B cell (primary cell): ENCODE results near the gene SCFD2. TPM values are rescaled to one million over a fixed set of nuclear protein-coding genes. Genes with fewer than 3 reads are reported as not detected.

Experiments used
- ATAC-seq: fragments of 200-7000 bp; cut with Tn5 transposase; one replicate; pipeline ENCODE4 v1.10.0; 2021; ENCODE audit warnings: low read depth, mild to moderate bottlenecking, moderate number of reproducible peaks, moderate library complexity
- CTCF ChIA-PET: fragments of 350-600 bp; sonication (Branson Sonifier 250); formaldehyde crosslinking; loops from one replicate; lab custom pipeline; 2021; ENCODE audit warnings: antibody characterized with exemption, inconsistent platforms; lab: Charles Lee
- POLR2A ChIA-PET: fragments of 350-600 bp; sonication (Branson Sonifier 250); formaldehyde crosslinking; loops from one replicate; lab custom pipeline; 2021; ENCODE audit warnings: antibody characterized with exemption; lab: Charles Lee
- DNase-seq: peaks from one replicate; pipeline ENCODE4 v3.0.0; 2013
- H2AFZ ChIP-seq: 2 replicates; pipeline ENCODE4 v1.6.1; 2012; ENCODE audit warnings: mild to moderate bottlenecking, low read depth, low read length; ENCODE audit not compliant: insufficient read depth, poor library complexity, severe bottlenecking
- H3K27ac ChIP-seq, 2 donors: 1 replicate in 1 of 2; 2 replicates in 1 of 2; pipeline ENCODE4 v1.5.1; 2012 to 2013; ENCODE audit warnings: low read length in 2 of 2, mild to moderate bottlenecking in 2 of 2, moderate library complexity in 1 of 2
- H3K27me3 ChIP-seq, 4 experiments: fragments of 200-600 bp in 1 of 4; sonication (generic) in 1 of 4; replicated peaks in 1 of 4; 1 replicate in 2 of 4; 2 replicates in 2 of 4; pipeline versions ENCODE4 v1.6.1 to v1.7.0; 2013 to 2016; ENCODE audit warnings: low read length in 3 of 4, mild to moderate bottlenecking in 2 of 4, mixed read lengths in 1 of 4, moderate library complexity in 1 of 4; ENCODE audit not compliant: insufficient read depth in 4 of 4, control insufficient read depth in 3 of 4; ENCODE audit errors: control extremely low read depth in 1 of 4
- H3K36me3 ChIP-seq, 2 experiments: replicated peaks in 1 of 2; 1 replicate in 1 of 2; 2 replicates in 1 of 2; pipeline versions ENCODE4 v1.6.1 to v1.7.1; 2013; ENCODE audit warnings: low read length in 1 of 2; ENCODE audit not compliant: insufficient read depth in 2 of 2, control insufficient read depth in 1 of 2; ENCODE audit errors: control extremely low read depth in 1 of 2, extremely low read depth in 1 of 2
- H3K4me1 ChIP-seq, 2 donors: fragments of 200-600 bp in 1 of 2; sonication (generic) in 1 of 2; 1 replicate in 1 of 2; 2 replicates in 1 of 2; pipeline versions ENCODE4 v1.5.1 to v1.6.1; 2013 to 2017; ENCODE audit warnings: low read length in 2 of 2; ENCODE audit not compliant: control insufficient read depth in 2 of 2, insufficient read depth in 2 of 2
- H3K4me2 ChIP-seq: replicated peaks from 2 replicates; pipeline ENCODE3; 2012; ENCODE audit warnings: mild to moderate bottlenecking, low read depth, low read length; ENCODE audit not compliant: poor library complexity, severe bottlenecking
- H3K4me3 ChIP-seq, 5 experiments: fragments of 200-600 bp in 1 of 5; sonication (generic) in 1 of 5; 1 replicate in 3 of 5; 2 replicates in 2 of 5; pipeline versions ENCODE4 v1.5.1 to v1.7.0; 2011 to 2016; ENCODE audit warnings: low read length in 4 of 5, mild to moderate bottlenecking in 4 of 5, low read depth in 2 of 5, control low read depth in 1 of 5, moderate library complexity in 1 of 5; ENCODE audit not compliant: insufficient read depth in 1 of 5; ENCODE audit errors: control extremely low read depth in 1 of 5, extremely low read depth in 1 of 5
- H3K79me2 ChIP-seq: fragments of 200-600 bp; sonication (generic); one replicate; pipeline ENCODE4 v1.6.0; 2016; ENCODE audit warnings: low read length; ENCODE audit not compliant: control insufficient read depth, insufficient read depth
- H3K9ac ChIP-seq: fragments of 200-600 bp; sonication (generic); 2 replicates; pipeline ENCODE4 v1.6.1; 2017; ENCODE audit warnings: mild to moderate bottlenecking, low read length, moderate library complexity
- H3K9me3 ChIP-seq, 3 donors: one replicate each; pipeline versions ENCODE4 v1.6.1 to v1.7.1; 2013; ENCODE audit warnings: low read length in 2 of 3; ENCODE audit not compliant: control insufficient read depth in 2 of 3, insufficient read depth in 1 of 3; ENCODE audit errors: control extremely low read depth in 1 of 3
- H4K20me1 ChIP-seq: 2 replicates; pipeline ENCODE4 v1.6.0; 2012; ENCODE audit warnings: mild to moderate bottlenecking, low read length; ENCODE audit not compliant: insufficient read depth, control insufficient read depth, poor library complexity, severe bottlenecking
- H3K27ac Mint-ChIP-seq: one replicate; pipeline ENCODE4 v1.8.0; 2021; ENCODE audit warnings: mixed read lengths
- H3K27me3 Mint-ChIP-seq: one replicate; pipeline ENCODE4 v1.8.0; 2021; ENCODE audit warnings: mixed read lengths
- H3K4me1 Mint-ChIP-seq: one replicate; pipeline ENCODE4 v1.8.0; 2021; ENCODE audit warnings: mixed read lengths
- H3K4me3 Mint-ChIP-seq: one replicate; pipeline ENCODE4 v1.8.0; 2021; ENCODE audit warnings: mixed read lengths
- H3K9me3 Mint-ChIP-seq: one replicate; pipeline ENCODE4 v1.8.0; 2022; ENCODE audit warnings: mixed read lengths; ENCODE audit not compliant: insufficient read depth
- EZH2 ChIP-seq: IDR thresholded peaks from 2 replicates; pipeline ENCODE4 v1.6.1; 2012; ENCODE audit warnings: borderline replicate concordance, low read depth, mild to moderate bottlenecking, moderate library complexity, low read length; ENCODE audit not compliant: insufficient read depth, poor library complexity, severe bottlenecking
- WGBS: methylation state at CpG from one replicate; pipeline ENCODE4 v1.1.5; 2013; ENCODE audit warnings: missing lambda C conversion rate; ENCODE audit not compliant: insufficient coverage; 5-methylcytosine and 5-hydroxymethylcytosine counted together
- intact Hi-C: fragments of 100-400 bp; cut with micrococcal nuclease; formaldehyde crosslinking; loops from one replicate; pipeline ENCODE4 v1.10.0; 2022
- polyA plus RNA-seq: library from polyadenylated mRNA; depleted of rRNA; stranded (reverse); fragments of >200 nt; gene quantifications from 2 replicates; pipeline ENCODE4 v1.2.3, GENCODE V29; 2012
- total RNA-seq, 2 donors: library from RNA; stranded (reverse); fragments of 120-200 nt in 1 of 2; gene quantifications; 1 replicate in 1 of 2; 2 replicates in 1 of 2; pipeline versions ENCODE4 v1.2.3 to v1.2.4, GENCODE V29; 2013 to 2022
- TF ChIP-seq, protein P1 (sequence below): fragments of 200-600 bp; IDR thresholded peaks from one replicate; pipeline ENCODE4 v1.8.0; 2022; ENCODE audit warnings: antibody characterized with exemption, mild to moderate bottlenecking

SCFD2 gene
- total and polyA plus RNA-seq, 2 donors (not counting 1 experiment from before 2014, with no cell fraction given), result 12.8 to 20.4 TPM

- POLR2A ChIA-PET, result no interaction called here
- intact Hi-C loops, result no loop called here
- ATAC-seq, result no peak
Observed at GRCh38 chr4:53022513-53023100, 343.3 kb downstream of the SCFD2 start.

GRCh38 chr4:53021754-53022512, 343.9 kb downstream of the SCFD2 start:
- intact Hi-C loops, result no loop called here
- no peak for TF ChIP-seq EZH2
- Mint-ChIP-seq H3K27me3 (no peaks in the 10 kb centered on the region), H3K9me3 (no peaks in the 10 kb centered on the region), H3K4me1 (no peaks in the 10 kb centered on the region), H3K27ac (no peak overlapping the region), H3K4me3 (no peak overlapping the region)
- Histone ChIP-seq H3K4me2 (no peak overlapping the region), H3K9me3 (no peaks in the 10 kb centered on the region), H3K79me2 (no peaks in the 10 kb centered on the region), H3K27me3 (no peaks in the 10 kb centered on the region), H3K9ac (no peak overlapping the region), H3K4me3 (no peak overlapping the region), H2AFZ (no peak overlapping the region), H3K4me1 (no peaks in the 10 kb centered on the region), H4K20me1 (no peaks in the 10 kb centered on the region), H3K36me3 (no peaks in the 10 kb centered on the region), H3K27ac (no peak overlapping the region)
- ATAC-seq, result no peak
- ChIA-PET CTCF (no interaction called here), POLR2A (no interaction called here)
- no CpG with 5 or more reads among the region's 2 CpGs for WGBS
- DNase-seq, result no peak

More at GRCh38 chr4:53022513-53023100, 343.3 kb downstream of the SCFD2 start:
- Histone ChIP-seq H3K9ac (no peak overlapping the region), H4K20me1 (no peaks in the 10 kb centered on the region), H3K79me2 (no peaks in the 10 kb centered on the region), H3K27ac (no peak overlapping the region), H3K4me1 (no peaks in the 10 kb centered on the region), H3K36me3 (no peaks in the 10 kb centered on the region), H3K27me3 (no peaks in the 10 kb centered on the region), H3K9me3 (peaks cover 0 to 2% (median 0%) of the 10 kb centered on the region in 3 donors), H3K4me3 (no peak overlapping the region), H2AFZ (no peak overlapping the region), H3K4me2 (no peak overlapping the region)
- CTCF ChIA-PET, result no interaction called here
- no peak for TF ChIP-seq EZH2
- TF ChIP-seq, protein P1, sequence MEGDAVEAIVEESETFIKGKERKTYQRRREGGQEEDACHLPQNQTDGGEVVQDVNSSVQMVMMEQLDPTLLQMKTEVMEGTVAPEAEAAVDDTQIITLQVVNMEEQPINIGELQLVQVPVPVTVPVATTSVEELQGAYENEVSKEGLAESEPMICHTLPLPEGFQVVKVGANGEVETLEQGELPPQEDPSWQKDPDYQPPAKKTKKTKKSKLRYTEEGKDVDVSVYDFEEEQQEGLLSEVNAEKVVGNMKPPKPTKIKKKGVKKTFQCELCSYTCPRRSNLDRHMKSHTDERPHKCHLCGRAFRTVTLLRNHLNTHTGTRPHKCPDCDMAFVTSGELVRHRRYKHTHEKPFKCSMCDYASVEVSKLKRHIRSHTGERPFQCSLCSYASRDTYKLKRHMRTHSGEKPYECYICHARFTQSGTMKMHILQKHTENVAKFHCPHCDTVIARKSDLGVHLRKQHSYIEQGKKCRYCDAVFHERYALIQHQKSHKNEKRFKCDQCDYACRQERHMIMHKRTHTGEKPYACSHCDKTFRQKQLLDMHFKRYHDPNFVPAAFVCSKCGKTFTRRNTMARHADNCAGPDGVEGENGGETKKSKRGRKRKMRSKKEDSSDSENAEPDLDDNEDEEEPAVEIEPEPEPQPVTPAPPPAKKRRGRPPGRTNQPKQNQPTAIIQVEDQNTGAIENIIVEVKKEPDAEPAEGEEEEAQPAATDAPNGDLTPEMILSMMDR, result no peak
- no peak for DNase-seq
- no CpG with 5 or more reads among the region's 2 CpGs for WGBS
- Mint-ChIP-seq H3K4me3 (no peak overlapping the region), H3K9me3 (no peaks in the 10 kb centered on the region), H3K4me1 (no peaks in the 10 kb centered on the region), H3K27ac (no peak overlapping the region), H3K27me3 (no peaks in the 10 kb centered on the region)
